Loucy (cell line): ENCODE data around the gene CTNND2.

Source experiments
- CTCF ChIP-seq: fragments of 200-600 bp; sonication (generic); conservative IDR thresholded peaks from 2 replicates; pipeline ENCODE4 v1.5.1; 2014; ENCODE audit warnings: mild to moderate bottlenecking, antibody characterized with exemption, low read length
- EZH2phosphoT487 ChIP-seq: fragments of 200-600 bp; IDR thresholded peaks from 2 replicates; pipeline ENCODE4 v1.6.1; 2018; ENCODE audit warnings: antibody characterized with exemption, mild to moderate bottlenecking, moderate library complexity, borderline replicate concordance

GRCh38 chr5:11792621-11793020 lies 111.6 kb downstream of the CTNND2 start:
- TF ChIP-seq CTCF (no peak), EZH2phosphoT487 (no peak)
